ENCODE results near the gene AJAP1.

DNA sequence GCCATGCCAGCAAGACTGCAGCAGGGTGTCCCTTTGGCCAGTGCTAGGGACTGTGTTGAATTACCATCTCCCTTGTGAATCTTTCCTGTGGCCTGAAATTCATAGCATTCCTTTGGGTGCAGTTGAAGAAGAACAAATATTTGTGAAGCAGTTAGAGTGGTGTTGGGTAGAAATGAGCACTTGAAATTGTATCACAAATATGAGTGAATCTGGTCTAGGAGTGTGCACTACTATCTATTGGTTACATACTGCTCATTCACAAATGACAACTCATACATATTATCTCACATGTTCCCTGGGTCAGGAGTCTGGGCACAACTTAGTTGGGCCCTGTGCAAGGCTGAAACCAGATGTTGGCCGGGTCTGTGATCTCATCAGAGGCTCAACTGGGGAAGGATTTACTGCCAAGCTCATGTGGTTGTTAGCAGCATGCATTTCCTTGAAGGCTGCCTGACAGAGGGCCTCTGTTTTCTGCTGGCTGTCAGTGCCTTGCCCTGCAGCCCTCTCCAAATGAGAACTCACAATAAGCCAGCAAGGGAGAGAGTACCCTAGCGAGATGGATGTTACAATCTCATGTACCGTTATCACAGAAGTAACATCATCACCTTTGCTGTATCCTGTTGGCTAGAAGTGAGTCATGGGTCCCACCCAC, 23.8 kb downstream of the AJAP1 start:
- TF ChIP-seq, protein P1, sequence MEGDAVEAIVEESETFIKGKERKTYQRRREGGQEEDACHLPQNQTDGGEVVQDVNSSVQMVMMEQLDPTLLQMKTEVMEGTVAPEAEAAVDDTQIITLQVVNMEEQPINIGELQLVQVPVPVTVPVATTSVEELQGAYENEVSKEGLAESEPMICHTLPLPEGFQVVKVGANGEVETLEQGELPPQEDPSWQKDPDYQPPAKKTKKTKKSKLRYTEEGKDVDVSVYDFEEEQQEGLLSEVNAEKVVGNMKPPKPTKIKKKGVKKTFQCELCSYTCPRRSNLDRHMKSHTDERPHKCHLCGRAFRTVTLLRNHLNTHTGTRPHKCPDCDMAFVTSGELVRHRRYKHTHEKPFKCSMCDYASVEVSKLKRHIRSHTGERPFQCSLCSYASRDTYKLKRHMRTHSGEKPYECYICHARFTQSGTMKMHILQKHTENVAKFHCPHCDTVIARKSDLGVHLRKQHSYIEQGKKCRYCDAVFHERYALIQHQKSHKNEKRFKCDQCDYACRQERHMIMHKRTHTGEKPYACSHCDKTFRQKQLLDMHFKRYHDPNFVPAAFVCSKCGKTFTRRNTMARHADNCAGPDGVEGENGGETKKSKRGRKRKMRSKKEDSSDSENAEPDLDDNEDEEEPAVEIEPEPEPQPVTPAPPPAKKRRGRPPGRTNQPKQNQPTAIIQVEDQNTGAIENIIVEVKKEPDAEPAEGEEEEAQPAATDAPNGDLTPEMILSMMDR (IDR thresholded peaks at IDR 0.05): no peak
- no peak for TF ChIP-seq POLR2A (IDR thresholded peaks at IDR 0.05)

Data from ovary (tissue), 3 donors.